ENCODE results near the gene NPAS2. TPM values are rescaled to one million over a fixed set of nuclear protein-coding genes. Genes with fewer than 3 reads are reported as not detected.

NPAS2 gene
- total and polyA plus RNA-seq, 2 donors (not counting 3 experiments of a cell fraction or from before 2014, with no cell fraction given), result 29.0 to 53.9 TPM

GRCh38 chr2:100812116-100812515 lies 7.8 kb upstream of the NPAS2 start:
- intact Hi-C loops (cut with micrococcal nuclease), result no loop called here
- H3K9me3 ChIP-seq (replicated peaks; ENCODE audit: control insufficient read depth, insufficient read depth, low read length), result no peaks in the 10 kb centered on the region
- no TSS peak for BruUV-seq (replicated peaks)
- H3K4me2 ChIP-seq (ENCODE audit: insufficient read depth, low read length), result no peak overlapping the region
- TF ChIP-seq CTCF (IDR thresholded peaks at IDR 0.05; ENCODE audit: extremely low read depth in 1 of 2, insufficient read depth in 1 of 2, low read depth in 1 of 2, low read length in 2 of 2) (no peak), FOS (IDR thresholded peaks at IDR 0.05; ENCODE audit: borderline replicate concordance, insufficient read depth, low read length) (no peak), GATA2 (IDR thresholded peaks at IDR 0.05; ENCODE audit: insufficient read depth, insufficient read length, low read depth, low read length) (no peak), JUN (IDR thresholded peaks at IDR 0.05; ENCODE audit: borderline replicate concordance, insufficient read depth, insufficient read length, low read depth) (no peak), EZH2 (IDR thresholded peaks at IDR 0.05; ENCODE audit: borderline replicate concordance, low read depth, low read length, severe bottlenecking) (no peak), POLR2AphosphoS5 (IDR thresholded peaks at IDR 0.05; ENCODE audit: insufficient read depth, low read depth, low read length) (no peak), POLR2A (IDR thresholded peaks at IDR 0.05; ENCODE audit: low read depth, low read length) (no peak), MYC (IDR thresholded peaks at IDR 0.05; ENCODE audit: low read depth, low read length) (no peak), MAX (IDR thresholded peaks at IDR 0.05; ENCODE audit: insufficient read depth, insufficient read length) (no peak)
- POLR2A ChIA-PET, result no interaction called here
- no peak overlapping the region for H3K27ac ChIP-seq (ENCODE audit: insufficient read depth, low read depth, low read length)
- CTCF ChIA-PET, result interaction anchor here (0.6 kb wide), 1 partner anchor 213 kb away, joined by 3 read pairs; no protein-coding TSS in a partner anchor
- H3K27me3 ChIP-seq (ENCODE audit: control insufficient read depth in 2 of 2, insufficient read depth in 2 of 2, low read length in 2 of 2), result no peaks in the 10 kb centered on the region
- no peak overlapping the region for H3K4me3 ChIP-seq (replicated peaks in 1 of 3; ENCODE audit: insufficient read depth in 1 of 3, low read depth in 1 of 3, low read length in 3 of 3)
- no peak overlapping the region for H2AFZ ChIP-seq (ENCODE audit: low read depth, low read length)
- no peak overlapping the region for H3K9ac ChIP-seq (replicated peaks; ENCODE audit: extremely low read depth, insufficient read depth, low read length)
- peaks cover 21% of the 10 kb centered on the region for H3K4me1 ChIP-seq (ENCODE audit: control insufficient read depth, extremely low read depth, insufficient read depth, low read length)
- no peaks in the 10 kb centered on the region for H3K36me3 ChIP-seq (ENCODE audit: control insufficient read depth in 2 of 2, extremely low read depth in 1 of 2, insufficient read depth in 2 of 2, low read length in 2 of 2)
- no peak for FAIRE-seq
- no peak for DNase-seq (ENCODE audit: low read depth, low spot score)
- H3K9me1 ChIP-seq (replicated peaks; ENCODE audit: control insufficient read depth, extremely low read depth, insufficient read depth, low read length), result no peaks in the 10 kb centered on the region
- H3K79me2 ChIP-seq (ENCODE audit: control insufficient read depth, insufficient read depth, low read length), result no peaks in the 10 kb centered on the region
- dilution Hi-C loops (cut with MboI; ENCODE audit: extremely low pct_ligation_motif_present, low sequenced_read_pairs), result no loop called here
- no peaks in the 10 kb centered on the region for H4K20me1 ChIP-seq (replicated peaks; ENCODE audit: control insufficient read depth, extremely low read depth, insufficient read depth, low read length)
